Peyer's patch (tissue), 4 donors: ENCODE data around the gene KLHL13. TPM values are rescaled to one million over a fixed set of nuclear protein-coding genes. Genes with fewer than 3 reads are reported as not detected.
A peak's percentile ranks its signal among the peaks of the same experiment; 100 is the strongest.
"Not testable (repeated sequence)": the region's sequence is repeated elsewhere in the genome, so short reads cannot be mapped to it uniquely, and the experiment has no call there.

Experiments
- DNase-seq, 3 donors: peaks; one replicate each; pipeline ENCODE4 v3.0.0-alpha.2; 2017 to 2019
- H3K27ac ChIP-seq, 4 donors: fragments of 200-600 bp; sonication (generic); one replicate each; pipeline ENCODE4 v1.5.1; 2016 to 2019
- H3K27me3 ChIP-seq, 2 donors: fragments of 200-600 bp; sonication (generic); one replicate each; pipeline ENCODE4 v1.5.1; 2019
- H3K36me3 ChIP-seq, 3 donors: fragments of 200-600 bp; sonication (generic); one replicate each; pipeline ENCODE4 v1.5.1; 2016 to 2019
- H3K4me1 ChIP-seq, 4 donors: fragments of 200-600 bp; sonication (generic); one replicate each; pipeline ENCODE4 v1.5.1; 2016 to 2019
- H3K4me3 ChIP-seq, 4 donors: fragments of 200-600 bp; sonication (generic); 1 replicate in 3 of 4; 2 replicates in 1 of 4; pipeline ENCODE4 v1.5.1; 2016 to 2019; ENCODE audit warnings: mild to moderate bottlenecking in 1 of 4
- H3K9me3 ChIP-seq, 4 donors: fragments of 200-600 bp; sonication (generic); one replicate each; pipeline ENCODE4 v1.5.1; 2016 to 2019; ENCODE audit warnings: mild to moderate bottlenecking in 1 of 4
- CTCF ChIP-seq, 6 experiments: fragments of 450-650 bp in 4 of 6; fragments of 200-600 bp in 2 of 6; sonication (generic) in 1 of 6; IDR thresholded peaks; one replicate each; pipeline ENCODE4 v1.5.1; 2017 to 2019; ENCODE audit warnings: antibody characterized with exemption in 6 of 6, mild to moderate bottlenecking in 3 of 6, moderate library complexity in 1 of 6
- POLR2A ChIP-seq, 2 donors: fragments of 450-650 bp; IDR thresholded peaks; one replicate each; pipeline ENCODE4 v1.5.1; 2017; ENCODE audit warnings: antibody characterized with exemption in 2 of 2, mild to moderate bottlenecking in 2 of 2, moderate library complexity in 2 of 2
- total RNA-seq, 4 donors: library from RNA; depleted of rRNA; stranded (reverse); fragments of >200 nt; gene quantifications; one replicate each; pipeline ENCODE4 v1.1.0, GENCODE V29; 2016

KLHL13 gene
- total RNA-seq, 4 donors from 2014 or later = 4.0 to 14.0 (median 8.1) TPM

GRCh38 chrX:118128724-118129123, 12.1 kb upstream of the KLHL13 start:
- DNase-seq = no peak
- no peaks in the 10 kb centered on the region for H3K4me1 ChIP-seq
- no peaks in the 10 kb centered on the region for H3K27me3 ChIP-seq
- H3K4me3 ChIP-seq = no peak overlapping the region
- H3K9me3 ChIP-seq = no peaks in the 10 kb centered on the region
- H3K36me3 ChIP-seq = no peaks in the 10 kb centered on the region
- H3K27ac ChIP-seq = no peak overlapping the region
- no peak for TF ChIP-seq CTCF (IDR thresholded peaks at IDR 0.05)
- no peak for TF ChIP-seq POLR2A (IDR thresholded peaks at IDR 0.05)

GRCh38 chrX:118126286-118126685, 9.7 kb upstream of the KLHL13 start:
- no peak for TF ChIP-seq CTCF (IDR thresholded peaks at IDR 0.05)
- no peak for TF ChIP-seq POLR2A (IDR thresholded peaks at IDR 0.05)
- Histone ChIP-seq H3K27ac (no peak overlapping the region), H3K27me3 (no peaks in the 10 kb centered on the region), H3K9me3 (no peaks in the 10 kb centered on the region), H3K4me3 (no peak overlapping the region), H3K4me1 (no peaks in the 10 kb centered on the region), H3K36me3 (no peaks in the 10 kb centered on the region)
- DNase-seq = no peak

GRCh38 chrX:118124243-118124642, 7.6 kb upstream of the KLHL13 start:
- not testable (repeated sequence) for H3K9me3 ChIP-seq, H3K36me3 ChIP-seq, H3K27ac ChIP-seq, H3K4me1 ChIP-seq, H3K4me3 ChIP-seq, H3K27me3 ChIP-seq, DNase-seq

GRCh38 chrX:118117741-118118140, 1.1 kb upstream of the KLHL13 start:
- H3K27me3 ChIP-seq = no peaks in the 10 kb centered on the region
- no peaks in the 10 kb centered on the region for H3K9me3 ChIP-seq
- no peaks in the 10 kb centered on the region for H3K36me3 ChIP-seq
- H3K4me3 ChIP-seq = no peak overlapping the region
- DNase-seq = no peak
- H3K27ac ChIP-seq = no peak overlapping the region
- TF ChIP-seq POLR2A (IDR thresholded peaks at IDR 0.05) (no peak), CTCF (IDR thresholded peaks at IDR 0.05) (no peak)
- H3K4me1 ChIP-seq = no peaks in the 10 kb centered on the region

- peak in 2 of 3 donors; percentile 45 to 55 for DNase-seq
- Histone ChIP-seq H3K4me3 (peak overlapping the region; percentile 42 to 68 (median 54)), H3K27ac (peak overlapping the region in 3 of 4 donors; percentile 22 to 74 (median 44))
These were observed 477 bp downstream of the KLHL13 start for GRCh38 chrX:118115953-118116712.

More at GRCh38 chrX:118115953-118116712, 477 bp downstream of the KLHL13 start:
- H3K36me3 ChIP-seq = no peaks in the 10 kb centered on the region
- no peaks in the 10 kb centered on the region for H3K4me1 ChIP-seq
- no peaks in the 10 kb centered on the region for H3K27me3 ChIP-seq
- no peaks in the 10 kb centered on the region for H3K9me3 ChIP-seq
- TF ChIP-seq POLR2A (IDR thresholded peaks at IDR 0.05) = no peak
- no peak for TF ChIP-seq CTCF (IDR thresholded peaks at IDR 0.05)
